ENCODE results near the gene PKN3.

- TF ChIP-seq CTCF (IDR thresholded peaks at IDR 0.05) (no peak), POLR2A (IDR thresholded peaks at IDR 0.05) (no peak)
These were observed 28.8 kb downstream of the PKN3 start for GRCh38 chr9:128731093-128731492.

All from tibial nerve (tissue), 3 donors.